Endodermal cell (in vitro differentiated cells): Measurements from ENCODE around the gene INTS6. TPM values are rescaled to one million over a fixed set of nuclear protein-coding genes. Genes with fewer than 3 reads are reported as not detected.

ENCODE experiments used
- DNase-seq: peaks from one replicate; pipeline ENCODE4 v3.0.0-alpha.2; 2017
- H3K27ac ChIP-seq: 2 replicates; pipeline ENCODE4 v1.5.1; 2013; ENCODE audit warnings: mild to moderate bottlenecking, low read depth, low read length, moderate library complexity
- H3K27me3 ChIP-seq: 2 replicates; pipeline ENCODE4 v1.6.1; 2013; ENCODE audit warnings: mild to moderate bottlenecking, low read length, moderate library complexity; ENCODE audit not compliant: insufficient read depth, control insufficient read depth, poor library complexity, severe bottlenecking
- H3K36me3 ChIP-seq: 2 replicates; pipeline ENCODE4 v1.7.0; 2013; ENCODE audit warnings: mild to moderate bottlenecking, low read length, moderate library complexity; ENCODE audit not compliant: control insufficient read depth, insufficient read depth
- H3K4me1 ChIP-seq: one replicate; pipeline ENCODE4 v1.7.0; 2013; ENCODE audit warnings: low read length; ENCODE audit not compliant: control insufficient read depth, insufficient read depth
- H3K4me3 ChIP-seq: 2 replicates; pipeline ENCODE4 v1.5.1; 2013; ENCODE audit warnings: mild to moderate bottlenecking, low read length, moderate library complexity
- H3K9ac ChIP-seq: 2 replicates; pipeline ENCODE4 v1.6.1; 2013; ENCODE audit warnings: mild to moderate bottlenecking, low read length, moderate library complexity; ENCODE audit not compliant: poor library complexity, severe bottlenecking; ENCODE audit errors: extremely low read depth
- H3K9me3 ChIP-seq: 2 replicates; pipeline ENCODE4 v1.6.1; 2013; ENCODE audit warnings: mild to moderate bottlenecking, low read length, moderate library complexity; ENCODE audit not compliant: control insufficient read depth
- H3K27ac Mint-ChIP-seq: 2 replicates; pipeline ENCODE4 v1.8.0; 2020; ENCODE audit warnings: mixed read lengths
- H3K27me3 Mint-ChIP-seq: 2 replicates; pipeline ENCODE4 v1.8.0; 2021; ENCODE audit warnings: mild to moderate bottlenecking, mixed read lengths; ENCODE audit not compliant: insufficient read depth
- H3K36me3 Mint-ChIP-seq: 2 replicates; pipeline ENCODE4 v1.8.0; 2020; ENCODE audit warnings: low read depth, mixed read lengths
- H3K4me1 Mint-ChIP-seq: 2 replicates; pipeline ENCODE4 v1.8.0; 2020; ENCODE audit warnings: mixed read lengths
- H3K4me3 Mint-ChIP-seq: 2 replicates; pipeline ENCODE4 v1.8.0; 2020; ENCODE audit warnings: mild to moderate bottlenecking, moderate library complexity, mixed read lengths
- H3K9me3 Mint-ChIP-seq: 2 replicates; pipeline ENCODE4 v1.8.0; 2020; ENCODE audit warnings: mild to moderate bottlenecking, mixed read lengths
- WGBS, 2 experiments: methylation state at CpG; one replicate each; pipeline versions ENCODE4 v1.1.5 to v1.1.7; 2013; ENCODE audit warnings: missing lambda C conversion rate in 2 of 2, mixed read lengths in 1 of 2; ENCODE audit not compliant: insufficient coverage in 1 of 2, insufficient read length in 1 of 2; 5-methylcytosine and 5-hydroxymethylcytosine counted together
- microRNA-seq: library from miRNA; unstranded; fragments of <30 nt; microRNA quantifications from one replicate; pipeline ENCODE4 v1.2.0, GENCODE V29; 2020; ENCODE audit warnings: borderline microRNAs expressed
- total RNA-seq, 2 donors: library from RNA; stranded (reverse); fragmentation: NEBNext Ultra II Directional in 1 of 2; extraction: Animal tissue kit (Norgen Biotek cat#: 25700) in 1 of 2; gene quantifications; 2 replicates in 1 of 2; 3 replicates in 1 of 2; pipeline ENCODE4 v1.2.1, GENCODE V29; 2021
- TF ChIP-seq, protein P1 (sequence below): fragments of 200-600 bp; sonication (generic); conservative IDR thresholded peaks from 2 replicates; pipeline ENCODE4 v1.5.0; 2021; ENCODE audit warnings: antibody characterized with exemption, mild to moderate bottlenecking

INTS6 gene
- total RNA-seq, 2 donors from 2014 or later, result 42.4 to 62.1 TPM

DNA sequence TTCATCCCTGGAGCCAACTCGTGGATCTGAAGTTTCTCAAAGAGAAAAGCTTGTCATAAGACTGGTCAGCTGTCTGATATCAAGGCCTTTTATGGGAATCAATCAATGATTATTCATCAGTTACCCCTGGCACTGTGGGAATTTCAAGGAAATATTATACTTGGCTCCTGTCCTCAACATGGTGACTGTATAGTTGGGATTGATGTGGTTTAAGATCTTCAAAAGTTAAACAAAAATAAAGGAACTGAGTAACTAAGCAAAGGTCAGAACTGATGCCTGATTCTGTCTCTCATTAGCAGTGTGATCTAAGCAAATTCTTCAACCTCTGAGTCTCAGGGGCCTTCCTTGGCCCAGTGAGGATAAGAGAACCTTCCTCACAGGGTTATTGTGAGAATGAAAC is 135.6 kb downstream of the INTS6 start:
- H3K27ac ChIP-seq, result no peak overlapping the region
- no peak for DNase-seq
- no peaks in the 10 kb centered on the region for H3K4me1 ChIP-seq
- H3K27ac Mint-ChIP-seq, result no peak overlapping the region
- peaks cover 54% of the 10 kb centered on the region for H3K27me3 Mint-ChIP-seq
- peaks cover 17% of the 10 kb centered on the region for H3K4me1 Mint-ChIP-seq
- no peaks in the 10 kb centered on the region for H3K9me3 ChIP-seq
- no peaks in the 10 kb centered on the region for H3K27me3 ChIP-seq
- TF ChIP-seq, protein P1, sequence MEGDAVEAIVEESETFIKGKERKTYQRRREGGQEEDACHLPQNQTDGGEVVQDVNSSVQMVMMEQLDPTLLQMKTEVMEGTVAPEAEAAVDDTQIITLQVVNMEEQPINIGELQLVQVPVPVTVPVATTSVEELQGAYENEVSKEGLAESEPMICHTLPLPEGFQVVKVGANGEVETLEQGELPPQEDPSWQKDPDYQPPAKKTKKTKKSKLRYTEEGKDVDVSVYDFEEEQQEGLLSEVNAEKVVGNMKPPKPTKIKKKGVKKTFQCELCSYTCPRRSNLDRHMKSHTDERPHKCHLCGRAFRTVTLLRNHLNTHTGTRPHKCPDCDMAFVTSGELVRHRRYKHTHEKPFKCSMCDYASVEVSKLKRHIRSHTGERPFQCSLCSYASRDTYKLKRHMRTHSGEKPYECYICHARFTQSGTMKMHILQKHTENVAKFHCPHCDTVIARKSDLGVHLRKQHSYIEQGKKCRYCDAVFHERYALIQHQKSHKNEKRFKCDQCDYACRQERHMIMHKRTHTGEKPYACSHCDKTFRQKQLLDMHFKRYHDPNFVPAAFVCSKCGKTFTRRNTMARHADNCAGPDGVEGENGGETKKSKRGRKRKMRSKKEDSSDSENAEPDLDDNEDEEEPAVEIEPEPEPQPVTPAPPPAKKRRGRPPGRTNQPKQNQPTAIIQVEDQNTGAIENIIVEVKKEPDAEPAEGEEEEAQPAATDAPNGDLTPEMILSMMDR, result no peak
- 93 to 100% methylated on average over 1 of the region's 1 CpG for WGBS, 2 experiments
- no peak overlapping the region for H3K4me3 Mint-ChIP-seq
- H3K36me3 Mint-ChIP-seq, result no peaks in the 10 kb centered on the region
- H3K9me3 Mint-ChIP-seq, result no peaks in the 10 kb centered on the region
- no peak overlapping the region for H3K9ac ChIP-seq
- no peak overlapping the region for H3K4me3 ChIP-seq
- H3K36me3 ChIP-seq, result no peaks in the 10 kb centered on the region

DNA sequence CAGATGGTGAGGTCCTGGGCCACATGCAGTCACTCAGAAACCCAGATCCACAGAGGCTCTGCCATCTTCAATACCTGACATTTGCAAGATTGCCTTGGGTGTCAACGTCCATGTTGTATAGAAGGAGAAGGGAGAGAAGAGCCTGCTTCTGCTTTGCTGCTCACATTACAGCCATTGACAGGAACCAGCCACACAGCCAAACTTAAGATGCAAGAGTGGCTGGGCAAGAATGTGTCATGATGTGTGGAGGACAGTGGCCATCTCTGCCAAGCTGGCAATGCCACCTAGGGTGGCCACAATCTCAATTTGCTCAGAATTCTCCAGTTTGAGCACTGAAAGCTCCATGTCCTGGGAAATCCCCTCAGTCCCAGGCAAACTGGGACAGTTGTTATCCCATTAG is 139.2 kb downstream of the INTS6 start:
- Mint-ChIP-seq H3K27me3 (peaks cover 48% of the 10 kb centered on the region), H3K4me3 (no peak overlapping the region), H3K36me3 (no peaks in the 10 kb centered on the region), H3K27ac (no peak overlapping the region), H3K4me1 (peaks cover 20% of the 10 kb centered on the region), H3K9me3 (no peaks in the 10 kb centered on the region)
- H3K4me3 ChIP-seq, result no peak overlapping the region
- H3K9me3 ChIP-seq, result no peaks in the 10 kb centered on the region
- DNase-seq, result no peak
- H3K27ac ChIP-seq, result no peak overlapping the region
- no peak overlapping the region for H3K9ac ChIP-seq
- no peaks in the 10 kb centered on the region for H3K27me3 ChIP-seq
- WGBS, 2 experiments, result 90 to 100% methylated on average over 1 of the region's 1 CpG
- TF ChIP-seq, protein P1, result no peak
- H3K36me3 ChIP-seq, result no peaks in the 10 kb centered on the region
- no peaks in the 10 kb centered on the region for H3K4me1 ChIP-seq

DNA sequence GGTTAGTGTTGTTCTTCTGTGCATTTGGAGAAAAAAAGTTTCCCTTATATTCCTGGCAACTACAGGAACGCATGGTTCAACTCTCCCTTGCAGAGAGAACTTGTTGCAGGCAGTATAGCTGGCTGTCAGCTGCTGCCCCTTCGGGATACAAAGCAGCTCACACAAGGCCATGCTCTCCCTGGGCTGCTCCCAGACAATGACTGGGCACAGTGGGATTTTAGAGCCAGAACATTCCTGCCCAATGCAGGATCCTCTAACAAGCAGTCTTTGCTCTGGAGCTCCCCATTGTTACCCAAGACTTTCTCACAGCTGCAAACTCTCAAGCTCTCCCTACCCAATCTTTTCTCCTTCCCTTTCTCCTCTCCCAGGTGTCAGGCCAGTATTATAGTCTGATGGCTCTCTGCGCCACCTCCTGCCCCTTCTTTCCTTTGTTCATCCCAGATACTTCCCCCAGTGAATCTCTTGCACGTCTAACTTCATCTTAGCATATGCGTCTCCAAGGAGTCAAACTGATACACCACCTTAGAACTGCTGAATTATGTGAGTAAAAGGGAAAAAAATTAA is 140.8 kb downstream of the INTS6 start:
- Histone ChIP-seq H3K4me1 (no peaks in the 10 kb centered on the region), H3K36me3 (no peaks in the 10 kb centered on the region), H3K9me3 (no peaks in the 10 kb centered on the region), H3K9ac (no peak overlapping the region), H3K27ac (peak overlapping the region; percentile 29), H3K27me3 (no peaks in the 10 kb centered on the region), H3K4me3 (no peak overlapping the region)
- Mint-ChIP-seq H3K27me3 (peaks cover 34% of the 10 kb centered on the region), H3K27ac (no peak overlapping the region), H3K36me3 (no peaks in the 10 kb centered on the region), H3K4me3 (no peak overlapping the region), H3K9me3 (no peaks in the 10 kb centered on the region), H3K4me1 (peaks cover 20% of the 10 kb centered on the region)
- peak; percentile 70 for DNase-seq
- TF ChIP-seq, protein P1, result no peak
- 74 to 85% methylated on average over 3 to 5 of the region's 5 CpGs for WGBS, 2 experiments

Small RNA genes lying within 50 kb of the gene (microRNA-seq; reads per million reads assigned to microRNA genes)
- not detected for gene MIR5693

Other genes with a start within 250 kb of the INTS6 start
- gene FAM124A, start 230.6 kb downstream of the INTS6 start, total RNA-seq, result 10 to 100 TPM; 49.7 to 56.6 TPM
- under 1 TPM in 1 of 2 donors, not detected in 1; 0.89 TPM for gene SERPINE3, start 113.3 kb downstream of the INTS6 start, total RNA-seq
- 10 to 100 TPM; 20.6 to 28.0 TPM for gene WDFY2, start 131.4 kb upstream of the INTS6 start, total RNA-seq